A549 (cell line): ENCODE results near the gene EML1. TPM values are rescaled to one million over a fixed set of nuclear protein-coding genes. Genes with fewer than 3 reads are reported as not detected.

Source experiments
- ATAC-seq, 2 experiments: fragments of 200-7000 bp in 1 of 2; fragments of >200 bp in 1 of 2; cut with Nextera tagmentation in 1 of 2; cut with Tn5 transposase in 1 of 2; 3 replicates each; pipeline versions ENCODE4 v1.8.0 to v1.9.1; 2018 to 2020; ENCODE audit warnings: mild to moderate bottlenecking in 1 of 2, moderate library complexity in 1 of 2
- CTCF ChIA-PET: fragments of 300-600 bp; sonication (Branson Sonifier 250); formaldehyde crosslinking; extraction: SDS; loops from one replicate; lab custom pipeline; 2021; ENCODE audit warnings: antibody characterized with exemption, inconsistent platforms; lab: Yijun Ruan, JAX
- POLR2A ChIA-PET: fragments of 350-600 bp; formaldehyde crosslinking; extraction: SDS; loops from one replicate; lab custom pipeline; 2021; ENCODE audit warnings: antibody characterized with exemption, inconsistent platforms; lab: Yijun Ruan, JAX
- DNase-seq, 2 experiments: peaks; one replicate each; pipeline versions ENCODE4 v3.0.0 to v3.0.0-alpha.2; 2011 to 2016; ENCODE audit warnings: low read depth in 1 of 2, low spot score in 1 of 2
- FAIRE-seq: peaks from 2 replicates; lab custom pipeline; 2011; peaks lifted over from hg19 to GRCh38; lab: Jason Lieb, UNC
- H3K27ac ChIP-seq, 2 experiments: fragments of >200 bp; sonication (Bioruptor Twin); formaldehyde crosslinking; 3 replicates each; pipeline ENCODE4 v1.5.1; 2016 to 2017
- H3K4me1 ChIP-seq: fragments of >200 bp; sonication (Bioruptor Twin); formaldehyde crosslinking; 3 replicates; pipeline ENCODE4 v1.6.1; 2016
- H3K4me2 ChIP-seq: fragments of >200 bp; sonication (Bioruptor Twin); formaldehyde crosslinking; 3 replicates; pipeline ENCODE4 v1.6.1; 2016
- H3K4me3 ChIP-seq: fragments of >200 bp; sonication (Bioruptor Twin); formaldehyde crosslinking; 3 replicates; pipeline ENCODE4 v1.5.1; 2016
- H3K9me3 ChIP-seq: fragments of >200 bp; sonication (Bioruptor Twin); formaldehyde crosslinking; 3 replicates; pipeline ENCODE4 v1.6.1; 2016
- ATOH8 ChIP-seq: fragments of 250-450 bp; sonication (Bioruptor Pico); IDR thresholded peaks from 2 replicates; pipeline ENCODE4 v1.5.0; 2020; ENCODE audit warnings: low read depth, mild to moderate bottlenecking, moderate library complexity
- CBX2 ChIP-seq: fragments of 200-600 bp; sonication (generic); IDR thresholded peaks from 2 replicates; pipeline ENCODE4 v1.6.1; 2016; ENCODE audit warnings: low read depth, mild to moderate bottlenecking, borderline replicate concordance
- CHD2 ChIP-seq: fragments of 150-350 bp; IDR thresholded peaks from 2 replicates; pipeline ENCODE4 v1.6.1; 2014; ENCODE audit warnings: low read length; ENCODE audit not compliant: partially characterized antibody
- CTCF ChIP-seq: fragments of >200 bp; sonication (Bioruptor Twin); formaldehyde crosslinking; IDR thresholded peaks from 3 replicates; pipeline ENCODE4 v1.5.1; 2016
- EHF ChIP-seq: fragments of 250-450 bp; sonication (Bioruptor Pico); IDR thresholded peaks from 2 replicates; pipeline ENCODE4 v1.5.0; 2020; ENCODE audit warnings: mild to moderate bottlenecking
- EHMT2 ChIP-seq: fragments of 200-600 bp; sonication (generic); IDR thresholded peaks from 2 replicates; pipeline ENCODE4 v1.6.1; 2016; ENCODE audit warnings: antibody characterized with exemption, low read depth, mild to moderate bottlenecking, moderate library complexity
- EP300 ChIP-seq, 2 experiments: fragments of >200 bp; sonication (Bioruptor Twin); formaldehyde crosslinking; IDR thresholded peaks; 2 replicates in 1 of 2; 3 replicates in 1 of 2; pipeline ENCODE4 v1.6.1; 2016 to 2017
- FOSB ChIP-seq: fragments of 250-450 bp; sonication (Bioruptor Pico); IDR thresholded peaks from 2 replicates; pipeline ENCODE4 v1.5.0; 2020; ENCODE audit warnings: mild to moderate bottlenecking, moderate library complexity
- GATA3 ChIP-seq: IDR thresholded peaks from 2 replicates; pipeline ENCODE4 v1.6.1; 2012; ENCODE audit warnings: borderline replicate concordance
- HEYL ChIP-seq: fragments of 250-450 bp; sonication (Bioruptor Pico); IDR thresholded peaks from 2 replicates; pipeline ENCODE4 v1.8.0; 2021; ENCODE audit warnings: mild to moderate bottlenecking, moderate library complexity
- HOXB13 ChIP-seq: fragments of 250-450 bp; sonication (Bioruptor Pico); IDR thresholded peaks from 2 replicates; pipeline ENCODE4 v1.5.0; 2020; ENCODE audit warnings: low read depth, mild to moderate bottlenecking, moderate library complexity
- HOXB5 ChIP-seq: fragments of 250-450 bp; sonication (Bioruptor Pico); IDR thresholded peaks from 2 replicates; pipeline ENCODE4 v1.5.0; 2020; ENCODE audit warnings: mild to moderate bottlenecking, moderate library complexity
- JUN ChIP-seq, 2 experiments: fragments of >200 bp; sonication (Bioruptor Twin); formaldehyde crosslinking; IDR thresholded peaks; 2 replicates in 1 of 2; 3 replicates in 1 of 2; pipeline ENCODE4 v1.6.1; 2016 to 2017
- NFE2L2 ChIP-seq: fragments of 150-350 bp; conservative IDR thresholded peaks from 2 replicates; pipeline ENCODE4 v1.6.1; 2014; ENCODE audit warnings: low read length
- NPAS2 ChIP-seq: fragments of 250-450 bp; sonication (Bioruptor Pico); IDR thresholded peaks from 2 replicates; pipeline ENCODE4 v1.8.0; 2022; ENCODE audit warnings: mild to moderate bottlenecking, moderate library complexity, borderline replicate concordance
- NR3C1 ChIP-seq: fragments of >200 bp; sonication (Bioruptor Twin); formaldehyde crosslinking; IDR thresholded peaks from 3 replicates; pipeline ENCODE4 v1.6.1; 2017
- RNF2 ChIP-seq: fragments of 200-600 bp; sonication (generic); IDR thresholded peaks from 2 replicates; pipeline ENCODE4 v1.6.1; 2016; ENCODE audit warnings: low read depth, mild to moderate bottlenecking, antibody characterized with exemption, moderate library complexity, borderline replicate concordance
- USF2 ChIP-seq: fragments of 450-650 bp; IDR thresholded peaks from 2 replicates; pipeline ENCODE4 v1.6.1; 2014; ENCODE audit warnings: antibody characterized with exemption
- WGBS: methylation state at CpG from one replicate; pipeline ENCODE4 v1.1.6; 2017; ENCODE audit errors: missing lambda C conversion rate; 5-methylcytosine and 5-hydroxymethylcytosine counted together
- polyA plus RNA-seq, 4 experiments: library from polyadenylated mRNA; depleted of rRNA in 3 of 4; stranded (reverse); fragments of >200 nt; fragmentation: RNase III in 1 of 4; extraction: RNeasy Plus Mini Kit Qiagen cat#74134 plus additional on column Dnase treatment in 1 of 4; gene quantifications; 2 replicates in 3 of 4; 3 replicates in 1 of 4; pipeline ENCODE4 v1.2.3, GENCODE V29; 2011 to 2017

EML1 gene
- polyA plus RNA-seq, 2 of the 4 experiments (the other 2 are of a cell fraction): 29.7 to 30.8 TPM

- no peak for TF ChIP-seq CTCF
- TF ChIP-seq JUN (IDR thresholded peaks at IDR 0.05): no peak
- TF ChIP-seq NPAS2 (CRISPR knock-in tag): no peak
- TF ChIP-seq CBX2: no peak
- TF ChIP-seq, all 56 proteins: peak for 0
Observed at GRCh38 chr14:99961826-99962518, 168.8 kb downstream of the EML1 start (continued).

GRCh38 chr14:99964979-99965378, 171.8 kb downstream of the EML1 start:
- ChIA-PET CTCF (interaction anchor here (1.2 to 1.9 kb wide), 3 partner anchors 18 to 228 kb away, joined by 3 to 11 read pairs (median 5); no protein-coding TSS in a partner anchor), POLR2A (no interaction called here)
- H3K4me2 ChIP-seq: no peak overlapping the region
- no peak for ATAC-seq
- H3K4me1 ChIP-seq: no peaks in the 10 kb centered on the region
- FAIRE-seq: no peak
- no peaks in the 10 kb centered on the region for H3K9me3 ChIP-seq
- WGBS: 67% methylated on average over 9 of the region's 9 CpGs
- DNase-seq: no peak
- no peak overlapping the region for H3K4me3 ChIP-seq
- TF ChIP-seq HEYL (CRISPR knock-in tag) (no peak), GATA3 (no peak)
- H3K27ac ChIP-seq: no peak overlapping the region

GRCh38 chr14:99966037-99966835, 173.0 kb downstream of the EML1 start:
- Histone ChIP-seq H3K4me3 (no peak overlapping the region), H3K9me3 (no peaks in the 10 kb centered on the region), H3K27ac (no peak overlapping the region), H3K4me1 (no peaks in the 10 kb centered on the region), H3K4me2 (no peak overlapping the region)
- no peak for ATAC-seq
- FAIRE-seq: no peak
- ChIA-PET CTCF (interaction anchor here (0.6 to 1.9 kb wide), 6 partner anchors 11 to 227 kb away, joined by 3 to 11 read pairs (median 4); no protein-coding TSS in a partner anchor), POLR2A (no interaction called here)
- TF ChIP-seq HOXB5: no peak
- TF ChIP-seq HEYL (CRISPR knock-in tag): no peak
- TF ChIP-seq RNF2: no peak
- DNase-seq: no peak
- 89% methylated on average over 23 of the region's 23 CpGs for WGBS

GRCh38 chr14:99966912-99967311, 173.7 kb downstream of the EML1 start:
- H3K27ac ChIP-seq: no peak overlapping the region
- H3K4me3 ChIP-seq: no peak overlapping the region
- H3K9me3 ChIP-seq: no peaks in the 10 kb centered on the region
- no peaks in the 10 kb centered on the region for H3K4me1 ChIP-seq
- ATAC-seq (no peak), FAIRE-seq (no peak), DNase-seq (no peak)
- TF ChIP-seq EP300 (IDR thresholded peaks at IDR 0.05) (no peak), EHMT2 (no peak)
- ChIA-PET POLR2A (no interaction called here), CTCF (interaction anchor here (1.9 kb wide), 1 partner anchor 20 kb away, joined by 11 read pairs; no protein-coding TSS in a partner anchor)
- no peak overlapping the region for H3K4me2 ChIP-seq
- WGBS: 79% methylated on average over 11 of the region's 12 CpGs

- ChIA-PET POLR2A (no interaction called here), CTCF (interaction anchor here (0.8 to 1.4 kb wide), 3 partner anchors 15 to 140 kb away, joined by 4 to 6 read pairs (median 5); no protein-coding TSS in a partner anchor)
Observed at GRCh38 chr14:99968191-99968920, 175.1 kb downstream of the EML1 start.

More at GRCh38 chr14:99968191-99968920, 175.1 kb downstream of the EML1 start:
- ATAC-seq (no peak), DNase-seq (no peak), FAIRE-seq (no peak)
- Histone ChIP-seq H3K27ac (no peak overlapping the region), H3K4me2 (no peak overlapping the region), H3K4me1 (0 out of 3 replicates have a peak, but pooled peaks cover 3% of the 10 kb centered on the region), H3K4me3 (no peak overlapping the region), H3K9me3 (no peaks in the 10 kb centered on the region)
- 74% methylated on average over 11 of the region's 11 CpGs for WGBS
- TF ChIP-seq FOSB (CRISPR knock-in tag) (no peak), HOXB13 (CRISPR knock-in tag) (no peak), EHF (CRISPR knock-in tag) (no peak), CHD2 (no peak), NFE2L2 (no peak), NR3C1 (no peak), EHMT2 (no peak), USF2 (no peak), ATOH8 (CRISPR knock-in tag) (no peak)
